ENCODE results near the gene AP1AR.
A peak's percentile ranks its signal among the peaks of the same experiment; 100 is the strongest.
"Not testable (repeated sequence)": the region's sequence is repeated elsewhere in the genome, so short reads cannot be mapped to it uniquely, and the experiment has no call there.

AP1AR gene

GRCh38 chr4:112279025-112279881 is 47.7 kb downstream of the AP1AR start:
- DNase-seq (ENCODE audit: low read depth), result no peak

- no peak for DNase-seq (ENCODE audit: low read depth)
These were observed 48.3 kb downstream of the AP1AR start for GRCh38 chr4:112279882-112280315.

- no peak for DNase-seq (ENCODE audit: low read depth)
These were observed 48.9 kb downstream of the AP1AR start for GRCh38 chr4:112280386-112281056.

GRCh38 chr4:112281895-112282398 is 50.4 kb downstream of the AP1AR start:
- DNase-seq (ENCODE audit: low read depth), result not testable (repeated sequence)

- no peak for DNase-seq (ENCODE audit: low read depth)
These were observed 51.5 kb downstream of the AP1AR start for GRCh38 chr4:112282860-112283667.

GRCh38 chr4:112284166-112284565 is 52.6 kb downstream of the AP1AR start:
- no peak for DNase-seq (ENCODE audit: low read depth)

GRCh38 chr4:112284662-112285411 is 53.2 kb downstream of the AP1AR start:
- DNase-seq (ENCODE audit: low read depth), result no peak

- DNase-seq (ENCODE audit: low read depth), result no peak
These were observed 55.8 kb downstream of the AP1AR start for GRCh38 chr4:112287258-112287989.

- DNase-seq (ENCODE audit: low read depth), result no peak
These were observed 56.9 kb downstream of the AP1AR start for GRCh38 chr4:112288455-112288854.

- DNase-seq (ENCODE audit: low read depth), result no peak
These were observed 58.0 kb downstream of the AP1AR start for GRCh38 chr4:112289407-112290253.

- DNase-seq (ENCODE audit: low read depth), result no peak
These were observed 58.8 kb downstream of the AP1AR start for GRCh38 chr4:112290341-112290740.

- DNase-seq (ENCODE audit: low read depth), result peak; percentile 94
These were observed 65.6 kb downstream of the AP1AR start, which contains the start of gene ALPK1 for GRCh38 chr4:112296949-112297880. Gene ALPK1, plus strand, starts transcription at chr4:112297369.

- DNase-seq (ENCODE audit: low read depth), result no peak
These were observed 68.1 kb downstream of the AP1AR start for GRCh38 chr4:112299721-112300120.

GRCh38 chr4:112302320-112303274 is 71.0 kb downstream of the AP1AR start:
- DNase-seq (ENCODE audit: low read depth), result no peak

- DNase-seq (ENCODE audit: low read depth), result not testable (repeated sequence)
These were observed 73.9 kb downstream of the AP1AR start for GRCh38 chr4:112305477-112305876.

- peak; percentile 36 for DNase-seq (ENCODE audit: low read depth)
These were observed 77.7 kb downstream of the AP1AR start for GRCh38 chr4:112309263-112309791.

GRCh38 chr4:112311516-112311915 is 79.9 kb downstream of the AP1AR start:
- DNase-seq (ENCODE audit: low read depth), result no peak

Measured in fibroblast of the conjunctiva (primary cell).